K562 (cell line): ENCODE data around the gene JAKMIP1. TPM values are rescaled to one million over a fixed set of nuclear protein-coding genes. Genes with fewer than 3 reads are reported as not detected.

Experiments
- ATAC-seq: fragments of 200-7000 bp; cut with Tn5 transposase; 3 replicates; pipeline ENCODE4 v1.9.1; 2020; ENCODE audit warnings: moderate library complexity
- BruUV-seq: library from RNA; stranded (reverse); fragments of 400-500 nt; replicated peaks from 2 replicates; lab custom pipeline; 2021; lab: Mats Ljungman, UMichigan
- CTCF ChIA-PET: fragments of 300-600 bp; formaldehyde crosslinking; extraction: SDS; loops from one replicate; lab custom pipeline; 2021; ENCODE audit warnings: low intra/inter-chr PET ratio; lab: Yijun Ruan, JAX
- POLR2A ChIA-PET: fragments of 300-600, 350-650 bp; sonication (Branson Sonifier 250); formaldehyde crosslinking; extraction: SDS; loops from one replicate; lab custom pipeline; 2021; ENCODE audit warnings: antibody characterized with exemption, inconsistent platforms; lab: Yijun Ruan, JAX
- DNase-seq, 4 experiments: peaks; one replicate each; pipeline versions ENCODE4 v3.0.0 to v3.0.0-alpha.2; 2011 to 2018; ENCODE audit warnings: low spot score in 3 of 4, mixed read lengths in 3 of 4; ENCODE audit errors: extremely low read depth in 1 of 4
- FAIRE-seq: peaks from 2 replicates; lab custom pipeline; 2011; peaks lifted over from hg19 to GRCh38; lab: Jason Lieb, UNC
- H2AFZ ChIP-seq: 2 replicates; pipeline ENCODE4 v1.6.0; 2011; ENCODE audit warnings: low read depth, low read length, control low read depth, inconsistent platforms
- H3K27ac ChIP-seq: fragments of 200-600 bp; 3 replicates; pipeline ENCODE4 v1.8.0; 2011; ENCODE audit warnings: low read depth, mild to moderate bottlenecking, control low read depth, inconsistent platforms, low read length, moderate library complexity, mixed read lengths; ENCODE audit errors: extremely low read depth
- H3K27me3 ChIP-seq, 2 experiments: fragments of 300-600 bp in 1 of 2; 2 replicates in 1 of 2; 3 replicates in 1 of 2; pipeline versions ENCODE4 v1.6.0 to v1.8.0; 2011; ENCODE audit warnings: inconsistent platforms in 2 of 2, low read length in 2 of 2, mild to moderate bottlenecking in 1 of 2, mixed read lengths in 1 of 2, moderate library complexity in 1 of 2; ENCODE audit not compliant: control insufficient read depth in 2 of 2, insufficient read depth in 2 of 2
- H3K36me3 ChIP-seq: fragments of 300-600 bp; 3 replicates; pipeline ENCODE4 v1.8.0; 2011; ENCODE audit warnings: mild to moderate bottlenecking, low read length, inconsistent platforms; ENCODE audit not compliant: control insufficient read depth, insufficient read depth
- H3K4me1 ChIP-seq, 2 experiments: fragments of 200-600 bp in 1 of 2; replicated peaks in 1 of 2; 2 replicates in 1 of 2; 3 replicates in 1 of 2; pipeline versions ENCODE4 v1.5.1 to v1.8.0; 2011; ENCODE audit warnings: inconsistent platforms in 2 of 2, low read length in 2 of 2, mild to moderate bottlenecking in 1 of 2, mixed read lengths in 1 of 2, moderate library complexity in 1 of 2; ENCODE audit not compliant: control insufficient read depth in 2 of 2, insufficient read depth in 2 of 2
- H3K4me2 ChIP-seq: 2 replicates; pipeline ENCODE4 v1.6.1; 2011; ENCODE audit warnings: low read length, control low read depth, inconsistent platforms, mixed read lengths; ENCODE audit not compliant: insufficient read depth
- H3K4me3 ChIP-seq: fragments of 200-600 bp; sonication (generic), shearing (Covaris generic); 2 replicates; pipeline ENCODE4 v1.5.1; 2016; ENCODE audit warnings: control low read depth, inconsistent platforms
- H3K79me2 ChIP-seq: fragments of 200-600 bp; 3 replicates; pipeline ENCODE4 v1.8.0; 2011; ENCODE audit warnings: low read length, inconsistent platforms; ENCODE audit not compliant: control insufficient read depth, insufficient read depth
- H3K9ac ChIP-seq, 2 experiments: 2 replicates each; pipeline versions ENCODE4 v1.6.0 to v1.6.1; 2011; ENCODE audit warnings: low read depth in 2 of 2, low read length in 2 of 2, control low read depth in 1 of 2, inconsistent platforms in 1 of 2, mild to moderate bottlenecking in 1 of 2, mixed read lengths in 1 of 2; ENCODE audit not compliant: insufficient read depth in 1 of 2
- H3K9me1 ChIP-seq: one replicate; pipeline ENCODE4 v1.6.0; 2011; ENCODE audit warnings: inconsistent platforms, mild to moderate bottlenecking, low read length, moderate library complexity; ENCODE audit not compliant: control insufficient read depth, insufficient read depth
- H3K9me3 ChIP-seq: replicated peaks from 2 replicates; pipeline ENCODE4 v1.5.1; 2011; ENCODE audit warnings: low read depth, low read length, inconsistent platforms; ENCODE audit not compliant: control insufficient read depth, insufficient read depth
- H4K20me1 ChIP-seq: replicated peaks from 2 replicates; pipeline ENCODE4 v1.6.1; 2011; ENCODE audit warnings: low read length, inconsistent platforms, mixed read lengths; ENCODE audit not compliant: control insufficient read depth, insufficient read depth
- ARID1B ChIP-seq: fragments of 450-650 bp; IDR thresholded peaks from 2 replicates; pipeline ENCODE4 v1.6.1; 2016; ENCODE audit warnings: antibody characterized with exemption, mild to moderate bottlenecking, inconsistent platforms
- EWSR1 ChIP-seq: fragments of 450-650 bp; IDR thresholded peaks from 2 replicates; pipeline ENCODE4 v1.6.1; 2018; ENCODE audit warnings: borderline replicate concordance, mild to moderate bottlenecking, low read depth, moderate library complexity; ENCODE audit not compliant: partially characterized antibody
- GTF2F1 ChIP-seq: IDR thresholded peaks from 2 replicates; pipeline ENCODE4 v1.6.1; 2011; ENCODE audit warnings: low read depth, low read length, improper control_type of control experiment
- KDM2B ChIP-seq: fragments of 250-450 bp; sonication (Bioruptor Pico); IDR thresholded peaks from 2 replicates; pipeline ENCODE4 v1.8.0; 2021; ENCODE audit warnings: mild to moderate bottlenecking, moderate library complexity
- PCBP2 ChIP-seq: fragments of 200-400 bp; formaldehyde crosslinking; IDR thresholded peaks from 2 replicates; pipeline ENCODE4 v1.6.1; 2018; ENCODE audit warnings: low read length, low read depth, mild to moderate bottlenecking, moderate library complexity; ENCODE audit not compliant: poor library complexity, severe bottlenecking
- PHF21A ChIP-seq: fragments of 450-650 bp; IDR thresholded peaks from 2 replicates; pipeline ENCODE4 v1.6.1; 2017; ENCODE audit warnings: low read depth, borderline replicate concordance
- SMARCB1 ChIP-seq: IDR thresholded peaks from 2 replicates; pipeline ENCODE4 v1.6.1; 2011; ENCODE audit warnings: improper control_type of control experiment, low read depth; ENCODE audit not compliant: insufficient read length
- TGIF2 ChIP-seq: sonication (generic); formaldehyde crosslinking; IDR thresholded peaks from 2 replicates; pipeline ENCODE4 v1.8.1; 2022; ENCODE audit warnings: mild to moderate bottlenecking, missing genetic modification reagents, moderate library complexity
- U2AF1 ChIP-seq: fragments of 200-400 bp; formaldehyde crosslinking; optimal IDR thresholded peaks from 2 replicates; pipeline ENCODE3; 2017; ENCODE audit warnings: mild to moderate bottlenecking, low read depth, low read length, moderate library complexity
- ZBTB17 ChIP-seq: fragments of 450-650 bp; formaldehyde crosslinking; IDR thresholded peaks from 2 replicates; pipeline ENCODE4 v1.4.0; 2020; ENCODE audit warnings: mild to moderate bottlenecking
- ZKSCAN3 ChIP-seq: fragments of 250-450 bp; sonication (Bioruptor Pico); IDR thresholded peaks from 2 replicates; pipeline ENCODE4 v1.4.0; 2020
- WGBS: fragments of 100-300 bp; shearing (Covaris generic); methylation state at CpG from one replicate; pipeline ENCODE4 v1.1.6; 2016; ENCODE audit warnings: low coverage, mixed read lengths; ENCODE audit not compliant: insufficient coverage; ENCODE audit errors: missing lambda C conversion rate; 5-methylcytosine and 5-hydroxymethylcytosine counted together
- in situ Hi-C: fragments of 300-500 bp; cut with MboI; formaldehyde crosslinking; loops from 4 replicates; pipeline ENCODE4 v1.15.0; 2018; ENCODE audit warnings: inconsistent platforms, mixed read lengths
- intact Hi-C: fragments of 100-400 bp; cut with micrococcal nuclease; formaldehyde crosslinking; loops from 2 replicates; pipeline ENCODE4 v1.14.2; 2022
- polyA plus RNA-seq, 8 experiments: library from polyadenylated mRNA; depleted of rRNA in 4 of 8; stranded (reverse) in 5 of 8; unstranded in 3 of 8; fragments of >200 nt; fragmentation: Nextera tagmentation in 2 of 8; fragmentation: Illumina TruSeq in 1 of 8; extraction: Ambion mirVana in 2 of 8; extraction: Trizol in 1 of 8; gene quantifications; 2 replicates each; pipeline versions ENCODE4 v1.2.1 to v1.2.3, GENCODE V29; 2011 to 2014; ENCODE audit warnings: inconsistent platforms in 1 of 8, missing spikeins in 1 of 8
- total RNA-seq, 7 experiments: library from RNA; depleted of rRNA in 6 of 7; stranded (reverse); fragments of >200 nt in 6 of 7; fragmentation: Illumina TruSeq in 2 of 7; extraction: Trizol in 2 of 7; gene quantifications; 2 replicates each; pipeline versions ENCODE4 v1.2.1 to v1.2.3, GENCODE V29; 2011 to 2021; ENCODE audit warnings: low replicate concordance in 1 of 7
- TF ChIP-seq, protein P1 (sequence below): IDR thresholded peaks from 2 replicates; pipeline ENCODE4 v1.6.1; 2016; ENCODE audit warnings: missing genetic modification characterization, missing compliant biosample characterization
- TF ChIP-seq, protein P2 (sequence below): fragments of 250-450 bp; sonication (Bioruptor Pico); IDR thresholded peaks from 2 replicates; pipeline ENCODE4 v1.5.0; 2022; ENCODE audit warnings: mild to moderate bottlenecking
- TF ChIP-seq, protein P3 (sequence below): IDR thresholded peaks from 3 replicates; pipeline ENCODE4 v1.6.1; 2011; ENCODE audit warnings: borderline replicate concordance, mild to moderate bottlenecking; ENCODE audit not compliant: insufficient read length, insufficient read depth
- TF ChIP-seq, protein P4 (sequence below): fragments of 450-650 bp; IDR thresholded peaks from 2 replicates; pipeline ENCODE4 v1.6.1; 2016; ENCODE audit warnings: borderline replicate concordance

Gene JAKMIP1
- total and polyA plus RNA-seq, 9 of the 15 experiments (the other 6 are each of a cell fraction or from before 2014, with no cell fraction given), result not detected

DNA sequence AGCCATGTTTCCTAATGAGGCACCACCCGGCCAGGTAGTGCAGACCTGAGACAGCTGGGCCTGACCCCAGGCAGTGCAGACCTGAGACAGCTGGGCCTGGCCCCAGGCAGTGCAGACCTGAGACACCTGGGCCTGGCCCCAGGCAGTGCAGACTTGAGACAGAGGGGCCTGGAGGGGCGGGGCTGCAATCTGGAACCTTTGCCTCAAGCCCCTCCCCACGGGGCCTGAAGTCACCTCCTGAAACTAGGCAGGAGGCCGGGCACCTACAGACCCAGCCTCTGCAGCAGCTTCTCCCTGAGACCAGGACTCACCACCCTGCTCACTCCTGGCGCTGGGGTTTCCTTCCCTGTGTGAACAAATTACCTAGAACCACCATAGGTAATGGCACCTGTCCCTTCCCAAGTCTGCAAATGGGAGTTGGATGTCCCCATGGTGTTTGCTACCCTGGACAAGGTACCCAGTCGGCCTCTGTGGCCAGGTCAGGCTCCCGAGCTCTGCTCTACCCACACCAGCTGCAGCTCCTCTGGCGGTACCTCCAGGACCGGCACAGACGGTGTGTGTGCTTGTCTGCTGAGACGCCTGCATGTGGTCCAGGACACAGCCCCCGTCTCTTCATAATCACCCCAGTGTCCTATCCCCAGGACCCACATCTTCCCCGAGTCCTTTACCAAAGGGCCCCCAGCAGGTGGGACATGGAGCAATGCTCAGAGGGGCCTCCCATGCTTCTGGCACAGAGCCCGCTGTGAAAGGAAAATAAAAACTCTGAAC lies 129.0 kb downstream of the JAKMIP1 start:
- Histone ChIP-seq H3K4me2 (no peak overlapping the region), H2AFZ (no peak overlapping the region), H3K9me1 (no peaks in the 10 kb centered on the region), H3K36me3 (no peaks in the 10 kb centered on the region), H4K20me1 (no peaks in the 10 kb centered on the region), H3K4me1 (no peaks in the 10 kb centered on the region), H3K9ac (no peak overlapping the region), H3K27ac (no peak overlapping the region), H3K27me3 (peaks cover 0 to 36% of the 10 kb centered on the region in 2 experiments; a peak in 2 of 5 replicates), H3K9me3 (no peaks in the 10 kb centered on the region), H3K79me2 (no peaks in the 10 kb centered on the region), H3K4me3 (no peak overlapping the region)
- in situ Hi-C loops, result no loop called here
- ATAC-seq, result no peak
- ChIA-PET POLR2A (interaction anchor here (0.6 kb wide), 1 partner anchor 1282 kb away, joined by 3 read pairs; no protein-coding TSS in a partner anchor), CTCF (no interaction called here)
- no peak for FAIRE-seq
- 1% methylated on average over 12 of the region's 14 CpGs for WGBS
- no TSS peak for BruUV-seq
- intact Hi-C loops, result no loop called here
- no peak for DNase-seq
- TF ChIP-seq GTF2F1, result no peak
- no peak for TF ChIP-seq TGIF2
- TF ChIP-seq ZBTB17 (CRISPR knock-in tag), result no peak
- no peak for TF ChIP-seq SMARCB1
- TF ChIP-seq, protein P1, sequence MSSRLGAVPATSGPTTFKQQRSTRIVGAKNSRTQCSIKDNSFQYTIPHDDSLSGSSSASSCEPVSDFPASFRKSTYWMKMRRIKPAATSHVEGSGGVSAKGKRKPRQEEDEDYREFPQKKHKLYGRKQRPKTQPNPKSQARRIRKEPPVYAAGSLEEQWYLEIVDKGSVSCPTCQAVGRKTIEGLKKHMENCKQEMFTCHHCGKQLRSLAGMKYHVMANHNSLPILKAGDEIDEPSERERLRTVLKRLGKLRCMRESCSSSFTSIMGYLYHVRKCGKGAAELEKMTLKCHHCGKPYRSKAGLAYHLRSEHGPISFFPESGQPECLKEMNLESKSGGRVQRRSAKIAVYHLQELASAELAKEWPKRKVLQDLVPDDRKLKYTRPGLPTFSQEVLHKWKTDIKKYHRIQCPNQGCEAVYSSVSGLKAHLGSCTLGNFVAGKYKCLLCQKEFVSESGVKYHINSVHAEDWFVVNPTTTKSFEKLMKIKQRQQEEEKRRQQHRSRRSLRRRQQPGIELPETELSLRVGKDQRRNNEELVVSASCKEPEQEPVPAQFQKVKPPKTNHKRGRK, result no peak
- TF ChIP-seq ARID1B, result no peak
- TF ChIP-seq, protein P2, sequence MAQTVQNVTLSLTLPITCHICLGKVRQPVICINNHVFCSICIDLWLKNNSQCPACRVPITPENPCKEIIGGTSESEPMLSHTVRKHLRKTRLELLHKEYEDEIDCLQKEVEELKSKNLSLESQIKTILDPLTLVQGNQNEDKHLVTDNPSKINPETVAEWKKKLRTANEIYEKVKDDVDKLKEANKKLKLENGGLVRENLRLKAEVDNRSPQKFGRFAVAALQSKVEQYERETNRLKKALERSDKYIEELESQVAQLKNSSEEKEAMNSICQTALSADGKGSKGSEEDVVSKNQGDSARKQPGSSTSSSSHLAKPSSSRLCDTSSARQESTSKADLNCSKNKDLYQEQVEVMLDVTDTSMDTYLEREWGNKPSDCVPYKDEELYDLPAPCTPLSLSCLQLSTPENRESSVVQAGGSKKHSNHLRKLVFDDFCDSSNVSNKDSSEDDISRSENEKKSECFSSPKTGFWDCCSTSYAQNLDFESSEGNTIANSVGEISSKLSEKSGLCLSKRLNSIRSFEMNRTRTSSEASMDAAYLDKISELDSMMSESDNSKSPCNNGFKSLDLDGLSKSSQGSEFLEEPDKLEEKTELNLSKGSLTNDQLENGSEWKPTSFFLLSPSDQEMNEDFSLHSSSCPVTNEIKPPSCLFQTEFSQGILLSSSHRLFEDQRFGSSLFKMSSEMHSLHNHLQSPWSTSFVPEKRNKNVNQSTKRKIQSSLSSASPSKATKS (CRISPR knock-in tag), result no peak
- no peak for TF ChIP-seq EWSR1
- TF ChIP-seq PCBP2, result no peak
- no peak for TF ChIP-seq ZKSCAN3 (CRISPR knock-in tag)
- no peak for TF ChIP-seq KDM2B (CRISPR knock-in tag)
- TF ChIP-seq, protein P3, sequence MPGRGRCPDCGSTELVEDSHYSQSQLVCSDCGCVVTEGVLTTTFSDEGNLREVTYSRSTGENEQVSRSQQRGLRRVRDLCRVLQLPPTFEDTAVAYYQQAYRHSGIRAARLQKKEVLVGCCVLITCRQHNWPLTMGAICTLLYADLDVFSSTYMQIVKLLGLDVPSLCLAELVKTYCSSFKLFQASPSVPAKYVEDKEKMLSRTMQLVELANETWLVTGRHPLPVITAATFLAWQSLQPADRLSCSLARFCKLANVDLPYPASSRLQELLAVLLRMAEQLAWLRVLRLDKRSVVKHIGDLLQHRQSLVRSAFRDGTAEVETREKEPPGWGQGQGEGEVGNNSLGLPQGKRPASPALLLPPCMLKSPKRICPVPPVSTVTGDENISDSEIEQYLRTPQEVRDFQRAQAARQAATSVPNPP, result no peak
- no peak for TF ChIP-seq PHF21A
- TF ChIP-seq, protein P4, sequence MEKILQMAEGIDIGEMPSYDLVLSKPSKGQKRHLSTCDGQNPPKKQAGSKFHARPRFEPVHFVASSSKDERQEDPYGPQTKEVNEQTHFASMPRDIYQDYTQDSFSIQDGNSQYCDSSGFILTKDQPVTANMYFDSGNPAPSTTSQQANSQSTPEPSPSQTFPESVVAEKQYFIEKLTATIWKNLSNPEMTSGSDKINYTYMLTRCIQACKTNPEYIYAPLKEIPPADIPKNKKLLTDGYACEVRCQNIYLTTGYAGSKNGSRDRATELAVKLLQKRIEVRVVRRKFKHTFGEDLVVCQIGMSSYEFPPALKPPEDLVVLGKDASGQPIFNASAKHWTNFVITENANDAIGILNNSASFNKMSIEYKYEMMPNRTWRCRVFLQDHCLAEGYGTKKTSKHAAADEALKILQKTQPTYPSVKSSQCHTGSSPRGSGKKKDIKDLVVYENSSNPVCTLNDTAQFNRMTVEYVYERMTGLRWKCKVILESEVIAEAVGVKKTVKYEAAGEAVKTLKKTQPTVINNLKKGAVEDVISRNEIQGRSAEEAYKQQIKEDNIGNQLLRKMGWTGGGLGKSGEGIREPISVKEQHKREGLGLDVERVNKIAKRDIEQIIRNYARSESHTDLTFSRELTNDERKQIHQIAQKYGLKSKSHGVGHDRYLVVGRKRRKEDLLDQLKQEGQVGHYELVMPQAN, result no peak
- TF ChIP-seq U2AF1, result no peak
